ENCODE measurements around the gene HP.

- TF ChIP-seq CTCF (IDR thresholded peaks at IDR 0.05) (no peak), POLR2A (IDR thresholded peaks at IDR 0.05) (no peak), POLR2AphosphoS5 (IDR thresholded peaks at IDR 0.05) (no peak), EP300 (IDR thresholded peaks at IDR 0.05) (no peak)
These were observed 29.4 kb upstream of the HP start for GRCh38 chr16:72024862-72025382.
